ENCODE data around the gene TNFRSF19.

TNFRSF19 gene

DNA sequence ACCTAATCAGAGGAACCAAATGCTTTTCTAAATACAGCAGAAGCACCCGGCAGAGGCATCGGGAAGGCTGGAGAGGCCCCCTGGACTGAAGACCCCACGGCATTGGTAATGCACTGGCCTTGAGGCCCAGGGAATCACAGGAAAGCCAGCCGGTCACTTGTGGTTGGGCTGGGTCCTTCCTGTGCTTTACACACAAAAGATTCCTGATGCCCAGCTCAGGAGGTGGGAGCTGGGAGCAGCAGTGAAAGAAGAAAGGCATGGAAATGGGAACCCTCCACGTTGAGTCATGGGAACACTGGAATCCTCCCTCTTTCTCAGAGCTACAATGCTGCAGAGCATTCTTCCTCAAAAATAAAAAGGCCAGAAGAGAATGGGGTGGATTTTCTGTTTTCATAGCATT, 126.4 kb downstream of the TNFRSF19 start:
- H3K9ac ChIP-seq (ENCODE audit: low read depth, low read length), result no peak overlapping the region
- H3K36me3 ChIP-seq (ENCODE audit: insufficient read depth, low read length), result no peaks in the 10 kb centered on the region
- peaks cover 12% of the 10 kb centered on the region for H3K4me1 ChIP-seq (ENCODE audit: insufficient read depth, low read length)
- no peaks in the 10 kb centered on the region for H3K9me3 ChIP-seq (ENCODE audit: control insufficient read depth, insufficient read depth, low read length)

DNA sequence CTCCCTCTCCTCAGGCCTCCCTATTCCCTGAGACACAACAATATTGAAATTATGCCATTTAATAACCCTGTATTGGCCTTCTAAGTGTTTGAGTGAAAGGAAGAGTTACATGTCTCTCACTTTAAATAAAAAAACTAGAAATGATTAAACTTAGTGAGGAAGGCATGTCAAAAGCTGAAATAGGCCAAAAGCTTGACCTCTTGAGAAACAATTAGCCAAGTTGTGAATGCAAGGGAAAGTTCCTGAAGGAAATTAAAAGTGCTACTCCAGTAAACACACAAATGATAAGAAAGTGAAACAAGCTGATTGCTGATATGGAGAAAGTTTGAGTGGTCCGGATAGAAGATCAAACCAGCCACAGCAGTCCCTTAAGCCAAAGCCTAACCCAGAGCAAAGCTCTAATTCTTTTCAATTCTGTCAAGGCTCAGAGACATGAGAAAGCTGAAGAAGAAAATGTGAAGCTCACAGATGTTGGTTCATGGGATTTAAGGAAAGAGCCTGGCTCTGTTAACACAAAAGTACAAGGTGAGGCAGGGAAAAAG, 127.6 kb downstream of the TNFRSF19 start:
- H3K9me3 ChIP-seq (ENCODE audit: control insufficient read depth, insufficient read depth, low read length), result no peaks in the 10 kb centered on the region
- H3K4me1 ChIP-seq (ENCODE audit: insufficient read depth, low read length), result peaks cover 12% of the 10 kb centered on the region
- no peak overlapping the region for H3K9ac ChIP-seq (ENCODE audit: low read depth, low read length)
- H3K36me3 ChIP-seq (ENCODE audit: insufficient read depth, low read length), result no peaks in the 10 kb centered on the region

DNA sequence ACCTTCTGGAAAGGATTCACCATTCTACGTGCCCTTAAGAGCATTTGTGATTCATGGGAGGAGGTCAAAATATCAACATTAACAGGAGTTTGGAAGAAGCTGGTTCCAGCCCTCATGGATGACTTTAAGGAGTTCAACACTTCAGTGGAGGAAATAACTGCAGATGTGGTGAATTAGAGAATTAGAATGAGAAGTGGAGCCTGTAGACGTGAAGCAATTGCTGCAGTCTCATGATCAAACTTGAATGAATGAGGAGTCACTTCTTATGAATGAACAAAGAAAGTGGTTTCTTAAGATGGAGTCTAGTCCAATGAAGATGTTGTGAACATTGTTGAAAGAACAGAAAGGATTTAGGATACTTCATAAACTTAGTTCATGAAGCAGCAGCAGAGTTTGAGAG, 129.1 kb downstream of the TNFRSF19 start:
- Histone ChIP-seq H3K9ac (ENCODE audit: low read depth, low read length) (no peak overlapping the region), H3K36me3 (ENCODE audit: insufficient read depth, low read length) (no peaks in the 10 kb centered on the region), H3K9me3 (ENCODE audit: control insufficient read depth, insufficient read depth, low read length) (no peaks in the 10 kb centered on the region), H3K4me1 (ENCODE audit: insufficient read depth, low read length) (peaks cover 12% of the 10 kb centered on the region)

- Histone ChIP-seq H3K9me3 (ENCODE audit: control insufficient read depth, insufficient read depth, low read length) (no peaks in the 10 kb centered on the region), H3K36me3 (ENCODE audit: insufficient read depth, low read length) (no peaks in the 10 kb centered on the region), H3K4me1 (ENCODE audit: insufficient read depth, low read length) (peaks cover 10% of the 10 kb centered on the region), H3K9ac (ENCODE audit: low read depth, low read length) (no peak overlapping the region)
Observed at GRCh38 chr13:23701186-23701585, 131.0 kb downstream of the TNFRSF19 start.

DNA sequence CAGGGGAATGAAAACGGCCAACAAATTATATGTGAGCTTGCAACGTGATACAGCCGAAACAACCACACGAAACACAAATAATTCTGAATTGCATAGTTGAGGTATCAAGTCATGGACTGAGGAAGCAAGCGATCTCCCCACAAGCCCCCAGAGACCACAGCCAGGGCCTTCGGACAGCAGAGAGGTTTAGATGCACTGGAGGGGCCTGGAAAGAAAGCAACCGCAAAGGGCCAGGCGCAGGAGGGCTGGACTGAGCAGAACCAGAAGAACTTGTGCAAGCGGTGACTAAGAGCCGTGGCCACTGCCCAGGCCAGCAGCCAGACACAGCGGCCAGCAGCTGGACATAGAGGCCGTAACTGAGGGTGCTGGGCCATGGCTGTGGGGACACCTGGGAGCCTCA, 131.4 kb downstream of the TNFRSF19 start:
- Histone ChIP-seq H3K36me3 (ENCODE audit: insufficient read depth, low read length) (no peaks in the 10 kb centered on the region), H3K4me1 (ENCODE audit: insufficient read depth, low read length) (peaks cover 5% of the 10 kb centered on the region), H3K9me3 (ENCODE audit: control insufficient read depth, insufficient read depth, low read length) (no peaks in the 10 kb centered on the region), H3K9ac (ENCODE audit: low read depth, low read length) (no peak overlapping the region)

DNA sequence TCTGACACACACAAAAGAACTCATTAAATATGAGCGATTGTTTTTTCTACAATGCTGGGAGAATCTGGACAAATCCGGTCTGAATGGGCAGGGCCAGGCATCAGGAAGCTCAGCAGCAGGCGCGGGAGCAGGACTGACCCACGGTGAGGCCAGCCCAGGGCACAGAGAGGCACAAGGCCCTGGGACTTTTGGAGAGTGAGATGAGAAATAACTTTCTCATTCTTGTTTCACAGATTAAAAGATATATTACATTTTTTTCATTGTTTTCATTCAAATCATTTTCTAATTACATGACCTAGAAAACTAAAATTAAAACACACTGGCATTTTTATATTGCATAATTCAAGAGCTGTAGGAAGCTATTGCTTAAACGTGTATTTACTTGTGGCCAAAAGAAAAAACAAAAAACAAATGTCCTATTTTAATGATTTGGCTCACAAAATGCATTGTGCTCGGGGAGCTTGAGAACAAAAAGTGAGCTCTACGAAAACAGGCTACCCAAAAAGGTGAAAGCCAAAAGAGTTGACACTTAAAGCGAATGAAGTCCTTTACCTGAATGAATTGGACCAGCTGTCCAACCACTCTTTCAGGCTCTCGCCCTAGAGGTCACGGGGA, 133.1 kb downstream of the TNFRSF19 start:
- H3K4me1 ChIP-seq (ENCODE audit: insufficient read depth, low read length), result no peaks in the 10 kb centered on the region
- no peak overlapping the region for H3K9ac ChIP-seq (ENCODE audit: low read depth, low read length)
- no peaks in the 10 kb centered on the region for H3K9me3 ChIP-seq (ENCODE audit: control insufficient read depth, insufficient read depth, low read length)
- H3K36me3 ChIP-seq (ENCODE audit: insufficient read depth, low read length), result no peaks in the 10 kb centered on the region

GRCh38 chr13:23705583-23705982, 135.4 kb downstream of the TNFRSF19 start:
- H3K36me3 ChIP-seq (ENCODE audit: insufficient read depth, low read length), result no peaks in the 10 kb centered on the region
- no peaks in the 10 kb centered on the region for H3K4me1 ChIP-seq (ENCODE audit: insufficient read depth, low read length)
- H3K9ac ChIP-seq (ENCODE audit: low read depth, low read length), result no peak overlapping the region

GRCh38 chr13:23707674-23708073, 137.5 kb downstream of the TNFRSF19 start:
- H3K9ac ChIP-seq (ENCODE audit: low read depth, low read length), result no peak overlapping the region
- no peaks in the 10 kb centered on the region for H3K36me3 ChIP-seq (ENCODE audit: insufficient read depth, low read length)
- H3K9me3 ChIP-seq (ENCODE audit: control insufficient read depth, insufficient read depth, low read length), result no peaks in the 10 kb centered on the region
- H3K4me1 ChIP-seq (ENCODE audit: insufficient read depth, low read length), result no peaks in the 10 kb centered on the region

More at GRCh38 chr13:23705583-23705982, 135.4 kb downstream of the TNFRSF19 start:
- H3K9me3 ChIP-seq (ENCODE audit: control insufficient read depth, insufficient read depth, low read length), result no peaks in the 10 kb centered on the region

DNA sequence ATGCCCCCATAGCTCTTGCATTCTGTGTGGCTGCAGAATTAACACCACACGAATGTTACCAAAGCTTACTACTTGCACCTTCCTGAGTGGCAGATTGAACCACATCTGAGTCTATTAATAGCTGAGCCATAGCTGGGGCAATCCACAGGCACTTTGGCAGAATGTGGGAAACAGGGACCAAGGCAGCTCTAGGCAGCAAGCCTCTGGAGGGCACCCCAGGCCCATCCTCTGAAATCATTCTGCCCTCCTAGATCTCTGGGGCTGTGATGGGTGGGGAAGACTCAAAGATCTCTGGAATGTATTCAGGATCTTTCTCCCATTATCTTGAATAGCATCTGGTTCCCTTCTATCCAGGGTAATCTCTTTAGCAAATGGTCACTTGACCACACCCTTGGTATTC, 139.3 kb downstream of the TNFRSF19 start:
- H3K4me1 ChIP-seq (ENCODE audit: insufficient read depth, low read length), result no peaks in the 10 kb centered on the region
- H3K9ac ChIP-seq (ENCODE audit: low read depth, low read length), result no peak overlapping the region
- H3K36me3 ChIP-seq (ENCODE audit: insufficient read depth, low read length), result no peaks in the 10 kb centered on the region
- no peaks in the 10 kb centered on the region for H3K9me3 ChIP-seq (ENCODE audit: control insufficient read depth, insufficient read depth, low read length)

- Histone ChIP-seq H3K9me3 (ENCODE audit: control insufficient read depth, insufficient read depth, low read length) (no peaks in the 10 kb centered on the region), H3K9ac (ENCODE audit: low read depth, low read length) (no peak overlapping the region), H3K36me3 (ENCODE audit: insufficient read depth, low read length) (no peaks in the 10 kb centered on the region), H3K4me1 (ENCODE audit: insufficient read depth, low read length) (no peaks in the 10 kb centered on the region)
Observed at GRCh38 chr13:23710366-23710765, 140.2 kb downstream of the TNFRSF19 start.

DNA sequence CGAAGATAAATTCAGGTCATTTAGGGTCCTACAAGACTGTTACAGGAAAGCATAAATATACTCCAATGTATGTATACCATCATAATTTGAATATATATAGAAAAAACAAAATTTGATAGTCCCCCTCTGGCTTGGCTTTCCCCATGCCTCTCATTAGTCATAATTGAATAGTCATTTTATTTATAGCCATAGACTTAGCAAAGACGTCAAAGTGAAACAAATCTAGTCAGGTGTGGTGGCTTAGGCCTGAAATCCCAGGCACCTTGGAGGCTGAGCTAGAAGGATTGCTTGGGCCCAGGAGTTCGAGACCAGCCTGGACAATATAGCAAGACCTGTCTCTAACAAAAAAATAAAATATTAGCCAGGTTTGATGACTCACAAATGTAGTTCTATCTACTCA, 141.1 kb downstream of the TNFRSF19 start:
- H3K36me3 ChIP-seq (ENCODE audit: insufficient read depth, low read length), result no peaks in the 10 kb centered on the region
- H3K9me3 ChIP-seq (ENCODE audit: control insufficient read depth, insufficient read depth, low read length), result no peaks in the 10 kb centered on the region
- no peak overlapping the region for H3K9ac ChIP-seq (ENCODE audit: low read depth, low read length)
- H3K4me1 ChIP-seq (ENCODE audit: insufficient read depth, low read length), result no peaks in the 10 kb centered on the region

DNA sequence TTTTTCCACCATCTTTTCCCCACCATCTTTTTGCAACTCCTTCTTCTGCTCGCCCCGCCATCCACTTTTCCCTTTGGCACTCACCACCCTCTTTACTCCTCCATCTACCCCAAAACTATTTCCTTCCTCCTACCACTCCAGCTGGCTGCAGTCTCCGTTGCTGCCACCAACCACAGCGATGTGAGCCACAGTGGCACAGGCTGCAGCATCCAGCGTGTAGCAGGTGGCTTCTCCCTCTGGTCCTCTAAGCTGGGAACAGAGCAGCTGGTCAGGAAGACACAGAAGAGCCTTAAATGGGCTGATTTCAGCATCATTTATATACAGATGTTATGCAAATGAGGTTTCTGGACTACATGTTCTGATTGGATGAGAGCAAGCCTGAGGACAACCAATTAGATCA, 144.5 kb downstream of the TNFRSF19 start:
- Histone ChIP-seq H3K36me3 (ENCODE audit: insufficient read depth, low read length) (no peaks in the 10 kb centered on the region), H3K9ac (ENCODE audit: low read depth, low read length) (no peak overlapping the region)

GRCh38 chr13:23715092-23715761, 145.0 kb downstream of the TNFRSF19 start:
- no peaks in the 10 kb centered on the region for H3K9me3 ChIP-seq (ENCODE audit: control insufficient read depth, insufficient read depth, low read length)
- no peak overlapping the region for H3K9ac ChIP-seq (ENCODE audit: low read depth, low read length)
- H3K36me3 ChIP-seq (ENCODE audit: insufficient read depth, low read length), result no peaks in the 10 kb centered on the region
- H3K4me1 ChIP-seq (ENCODE audit: insufficient read depth, low read length), result no peaks in the 10 kb centered on the region

More for the DNA sequence above, 144.5 kb downstream of the TNFRSF19 start:
- H3K9me3 ChIP-seq (ENCODE audit: control insufficient read depth, insufficient read depth, low read length), result no peaks in the 10 kb centered on the region
- H3K4me1 ChIP-seq (ENCODE audit: insufficient read depth, low read length), result no peaks in the 10 kb centered on the region

DNA sequence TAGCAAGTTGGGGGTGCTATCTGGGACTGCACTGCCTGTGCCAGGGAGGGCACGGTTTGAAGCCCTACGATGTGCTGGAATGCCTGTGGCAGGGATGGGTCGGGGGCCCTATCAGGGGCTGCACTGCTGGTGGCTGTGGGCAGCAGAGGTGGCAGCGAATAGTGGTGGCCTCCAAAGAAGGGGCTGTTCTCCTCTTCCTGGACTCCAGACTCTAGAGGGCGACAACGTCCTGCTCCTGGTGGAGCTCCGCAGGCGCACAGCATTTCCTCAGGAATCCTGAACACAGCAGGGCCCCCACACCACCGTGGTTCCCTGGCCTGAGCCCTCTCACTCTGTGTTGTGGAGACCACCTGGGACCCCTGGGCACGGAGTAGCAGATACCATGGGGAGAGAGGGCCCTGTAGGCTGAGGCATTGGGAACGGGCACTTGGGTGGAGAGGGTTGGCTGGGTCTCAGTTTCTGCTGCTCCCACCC, 145.6 kb downstream of the TNFRSF19 start:
- H3K36me3 ChIP-seq (ENCODE audit: insufficient read depth, low read length), result no peaks in the 10 kb centered on the region
- no peaks in the 10 kb centered on the region for H3K9me3 ChIP-seq (ENCODE audit: control insufficient read depth, insufficient read depth, low read length)
- no peak overlapping the region for H3K9ac ChIP-seq (ENCODE audit: low read depth, low read length)
- H3K4me1 ChIP-seq (ENCODE audit: insufficient read depth, low read length), result no peaks in the 10 kb centered on the region

DNA sequence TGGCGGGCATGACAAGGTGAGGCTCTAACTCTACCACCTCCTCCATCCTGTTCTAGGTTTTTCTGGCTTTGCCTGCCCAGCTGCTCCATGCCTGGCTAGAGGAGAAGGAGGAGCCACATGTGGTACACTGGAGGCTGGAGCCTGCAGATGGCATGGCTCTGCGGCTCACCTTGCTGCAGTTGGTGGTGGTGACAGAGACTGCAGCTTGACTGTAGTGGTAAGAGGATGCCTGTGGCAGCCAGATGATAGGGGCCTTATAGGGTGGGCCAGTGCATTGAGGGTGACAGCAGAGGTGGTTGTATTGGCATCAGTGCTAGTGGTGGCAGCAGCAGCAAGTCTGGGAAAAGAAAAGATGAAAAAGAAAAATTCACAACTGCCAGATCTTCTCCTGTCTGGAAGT, 146.2 kb downstream of the TNFRSF19 start:
- H3K9me3 ChIP-seq (ENCODE audit: control insufficient read depth, insufficient read depth, low read length), result no peaks in the 10 kb centered on the region
- no peaks in the 10 kb centered on the region for H3K4me1 ChIP-seq (ENCODE audit: insufficient read depth, low read length)
- no peaks in the 10 kb centered on the region for H3K36me3 ChIP-seq (ENCODE audit: insufficient read depth, low read length)
- no peak overlapping the region for H3K9ac ChIP-seq (ENCODE audit: low read depth, low read length)
